ENCODE measurements around the gene BMPR1B.

The BMPR1B gene

GRCh38 chr4:95050980-95051701 lies 293.4 kb downstream of the BMPR1B start:
- no peak overlapping the region for H2AFZ ChIP-seq (ENCODE audit: low read length)

GRCh38 chr4:95051702-95052020 lies 293.9 kb downstream of the BMPR1B start:
- TF ChIP-seq EZH2phosphoT487 (IDR thresholded peaks at IDR 0.05; ENCODE audit: low read length) (no peak), CTCF (IDR thresholded peaks at IDR 0.05; ENCODE audit: low read length) (no peak), EZH2 (optimal IDR thresholded peaks at IDR 0.05; ENCODE audit: low read depth, low read length) (no peak)
- Histone ChIP-seq H3K27ac (ENCODE audit: low read length) (no peak overlapping the region), H4K20me1 (ENCODE audit: insufficient read depth, low read length) (no peaks in the 10 kb centered on the region), H3K4me1 (ENCODE audit: low read length) (no peaks in the 10 kb centered on the region), H3K4me2 (ENCODE audit: low read depth, low read length) (no peak overlapping the region), H3F3A (ENCODE audit: insufficient read depth, low read length) (no peaks in the 10 kb centered on the region), H3K9me3 (replicated peaks; ENCODE audit: insufficient read depth, low read length) (no peaks in the 10 kb centered on the region), H3K4me3 (ENCODE audit: low read length) (no peak overlapping the region), H3K9ac (ENCODE audit: low read length) (no peak overlapping the region), H3K79me2 (ENCODE audit: low read length) (no peaks in the 10 kb centered on the region), H3K36me3 (replicated peaks; ENCODE audit: insufficient read depth, low read length) (no peaks in the 10 kb centered on the region), H3K9me2 (replicated peaks; ENCODE audit: insufficient read depth, low read length) (no peaks in the 10 kb centered on the region), H2AFZ (ENCODE audit: low read length) (no peak overlapping the region), H3K27me3 (replicated peaks; ENCODE audit: insufficient read depth, low read length) (no peaks in the 10 kb centered on the region)
- no peak for DNase-seq

More at GRCh38 chr4:95050980-95051701, 293.4 kb downstream of the BMPR1B start:
- H3K4me1 ChIP-seq (ENCODE audit: low read length), result no peaks in the 10 kb centered on the region
- no peak overlapping the region for H3K9ac ChIP-seq (ENCODE audit: low read length)
- H3K9me3 ChIP-seq (replicated peaks; ENCODE audit: insufficient read depth, low read length), result no peaks in the 10 kb centered on the region
- H3F3A ChIP-seq (ENCODE audit: insufficient read depth, low read length), result no peaks in the 10 kb centered on the region
- H3K27me3 ChIP-seq (replicated peaks; ENCODE audit: insufficient read depth, low read length), result no peaks in the 10 kb centered on the region
- H3K27ac ChIP-seq (ENCODE audit: low read length), result no peak overlapping the region
- H4K20me1 ChIP-seq (ENCODE audit: insufficient read depth, low read length), result no peaks in the 10 kb centered on the region
- no peak overlapping the region for H3K4me3 ChIP-seq (ENCODE audit: low read length)
- H3K79me2 ChIP-seq (ENCODE audit: low read length), result no peaks in the 10 kb centered on the region
- no peaks in the 10 kb centered on the region for H3K36me3 ChIP-seq (replicated peaks; ENCODE audit: insufficient read depth, low read length)
- DNase-seq, result no peak
- no peaks in the 10 kb centered on the region for H3K9me2 ChIP-seq (replicated peaks; ENCODE audit: insufficient read depth, low read length)
- no peak overlapping the region for H3K4me2 ChIP-seq (ENCODE audit: low read depth, low read length)
- TF ChIP-seq EZH2phosphoT487 (IDR thresholded peaks at IDR 0.05; ENCODE audit: low read length) (no peak), EZH2 (optimal IDR thresholded peaks at IDR 0.05; ENCODE audit: low read depth, low read length) (no peak), CTCF (IDR thresholded peaks at IDR 0.05; ENCODE audit: low read length) (no peak)

- Histone ChIP-seq H3K27me3 (replicated peaks; ENCODE audit: insufficient read depth, low read length) (no peaks in the 10 kb centered on the region), H2AFZ (ENCODE audit: low read length) (no peak overlapping the region), H3K4me2 (ENCODE audit: low read depth, low read length) (no peak overlapping the region), H3K36me3 (replicated peaks; ENCODE audit: insufficient read depth, low read length) (no peaks in the 10 kb centered on the region), H3K9ac (ENCODE audit: low read length) (no peak overlapping the region), H3F3A (ENCODE audit: insufficient read depth, low read length) (no peaks in the 10 kb centered on the region), H3K9me2 (replicated peaks; ENCODE audit: insufficient read depth, low read length) (no peaks in the 10 kb centered on the region), H3K4me3 (ENCODE audit: low read length) (no peak overlapping the region), H3K4me1 (ENCODE audit: low read length) (no peaks in the 10 kb centered on the region), H3K9me3 (replicated peaks; ENCODE audit: insufficient read depth, low read length) (no peaks in the 10 kb centered on the region), H3K79me2 (ENCODE audit: low read length) (no peaks in the 10 kb centered on the region), H3K27ac (ENCODE audit: low read length) (no peak overlapping the region), H4K20me1 (ENCODE audit: insufficient read depth, low read length) (no peaks in the 10 kb centered on the region)
- no peak for DNase-seq
- TF ChIP-seq EZH2 (optimal IDR thresholded peaks at IDR 0.05; ENCODE audit: low read depth, low read length) (no peak), CTCF (IDR thresholded peaks at IDR 0.05; ENCODE audit: low read length) (no peak)
Measured at GRCh38 chr4:95058991-95059390, 301.2 kb downstream of the BMPR1B start.

Data from MM.1S (cell line).